Heart left ventricle (tissue), 16 donors: Measurements from ENCODE around the gene CLSTN2. TPM values are rescaled to one million over a fixed set of nuclear protein-coding genes. Genes with fewer than 3 reads are reported as not detected.

ENCODE experiments used
- ATAC-seq, 4 donors: fragments of 200-7000 bp; cut with Tn5 transposase; one replicate each; pipeline ENCODE4 v1.9.1; 2020 to 2022; ENCODE audit warnings: moderate library complexity in 4 of 4, mild to moderate bottlenecking in 3 of 4, moderate number of reproducible peaks in 1 of 4
- DNase-seq, 5 donors: peaks; one replicate each; pipeline ENCODE4 v3.0.0-alpha.2; 2020
- H3K27ac ChIP-seq, 12 donors: fragments of 200-600 bp; sonication (generic) in 4 of 12; one replicate each; pipeline versions ENCODE4 v1.5.0 to v1.8.0; 2016 to 2022; ENCODE audit warnings: mild to moderate bottlenecking in 2 of 12
- H3K27me3 ChIP-seq, 9 donors: fragments of 200-600 bp; sonication (generic) in 2 of 9; one replicate each; pipeline versions ENCODE4 v1.5.1 to v1.8.0; 2016 to 2022; ENCODE audit warnings: mild to moderate bottlenecking in 3 of 9
- H3K36me3 ChIP-seq, 9 donors: fragments of 200-600 bp; sonication (generic) in 2 of 9; one replicate each; pipeline versions ENCODE4 v1.5.0 to v1.8.0; 2018 to 2022; ENCODE audit warnings: mild to moderate bottlenecking in 2 of 9
- H3K4me1 ChIP-seq, 12 donors: fragments of 200-600 bp; sonication (generic) in 4 of 12; one replicate each; pipeline versions ENCODE4 v1.5.0 to v1.8.0; 2016 to 2022; ENCODE audit warnings: mild to moderate bottlenecking in 3 of 12
- H3K4me3 ChIP-seq, 12 donors: fragments of 200-600 bp; sonication (generic) in 4 of 12; one replicate each; pipeline versions ENCODE4 v1.5.0 to v1.8.0; 2017 to 2022; ENCODE audit warnings: mild to moderate bottlenecking in 9 of 12, moderate library complexity in 4 of 12
- H3K9me3 ChIP-seq, 12 donors: fragments of 200-600 bp; sonication (generic) in 4 of 12; one replicate each; pipeline versions ENCODE4 v1.5.0 to v1.8.0; 2016 to 2022; ENCODE audit warnings: mild to moderate bottlenecking in 1 of 12
- POLR2A ChIP-seq, 2 donors: fragments of 450-650 bp; IDR thresholded peaks; one replicate each; pipeline ENCODE4 v1.6.1; 2017; ENCODE audit warnings: antibody characterized with exemption in 2 of 2, mild to moderate bottlenecking in 2 of 2, moderate library complexity in 2 of 2
- WGBS, 4 donors: extraction: QIAGEN DNeasy Blood & Tissue Kit in 2 of 4; methylation state at CpG; one replicate each; pipeline versions ENCODE4 v1.1.5 to v1.1.7; 2013 to 2018; 5-methylcytosine and 5-hydroxymethylcytosine counted together
- intact Hi-C, 10 donors: fragments of 100-400 bp; cut with DNase I; formaldehyde crosslinking; loops; one replicate each; pipeline versions ENCODE4 v1.11.1 to v1.14.2; 2022
- polyA plus RNA-seq, 2 donors: library from polyadenylated mRNA; stranded (reverse); fragments of 200-250 nt; gene quantifications; one replicate each; pipeline ENCODE4 v1.2.3, GENCODE V29; 2013
- total RNA-seq, 9 donors: library from RNA; depleted of rRNA in 2 of 9; stranded (reverse); fragments of >200 nt in 2 of 9; fragmentation: NEBNext Ultra II Directional in 3 of 9; extraction: Animal tissue kit (Norgen Biotek cat#: 25700) in 3 of 9; gene quantifications; one replicate each; pipeline versions ENCODE4 v1.1.0 to v1.2.4, GENCODE V29; 2016 to 2023
- TF ChIP-seq, protein P1 (sequence below), 12 donors: fragments of 200-600 bp; sonication (generic) in 4 of 12; IDR thresholded peaks; one replicate each; pipeline versions ENCODE4 v1.5.0 to v1.8.0; 2018 to 2022; ENCODE audit warnings: antibody characterized with exemption in 12 of 12, mild to moderate bottlenecking in 5 of 12
- donor health status: ischemic (EF 13 %, LVEDD 7.1; RV severe dilation, severe dysfunction).
- donor health status: healthy with polysubstance abuse.
- donor health status: DM: no; HTN: yes; CAD: no.
- donor health status: DM: no; HTN: no; CAD: no.
- donor health status: ischemic (EF 25% LVEDD 6.9; RV normal size, moderate dysfunction).
- donor health status: ischemic (EF 25% LVEDD 5.7; RV mildly dilated, moderate dysfunction).
- donor health status: healthy.
- donor health status: DM: yes; HTN: yes; CAD: no.
- donor health status: ischemic (EF 35%, LVEDD 5.7; RV mildly dilated, moderate dysfunction).
- donor health status: nonischemic (EF 11% LVEDD 7.7; RV severe dilation, severe dysfunction).
- donor health status: DM: yes; HTN: yes; CAD: no.
- donor health status: PGD.
- donor health status: ischemic (EF 29% LVEDD 5.4; RV normal size, mild dysfunction).
- donor health status: nonischemic (EF 23%, LVEDD 6.1; RV moderate dilation, normal function).

CLSTN2 gene
- total and polyA plus RNA-seq, 11 donors = 0.69 to 7.6 (median 3.9) TPM

DNA sequence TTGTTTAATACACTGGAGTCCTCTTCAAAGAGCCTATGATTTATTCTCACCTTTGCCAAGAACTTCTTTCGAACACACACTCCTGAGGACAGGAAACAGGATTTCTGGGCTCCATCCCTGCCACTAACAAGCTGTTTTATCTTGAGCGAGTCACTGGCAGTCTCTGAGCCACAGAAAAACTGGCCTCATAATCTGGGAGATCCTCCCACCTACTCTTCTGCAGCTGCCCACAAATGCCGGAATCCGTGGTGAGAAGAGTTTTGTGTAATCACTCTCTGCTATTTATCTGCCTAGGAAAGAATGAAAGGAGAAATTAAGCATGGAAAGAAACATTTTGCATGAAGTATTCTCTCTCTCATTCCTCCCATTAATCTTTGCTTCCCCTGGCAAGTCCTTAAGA is 570.9 kb downstream of the CLSTN2 start:
- Histone ChIP-seq H3K4me3 (no peak overlapping the region), H3K36me3 (no peaks in the 10 kb centered on the region), H3K9me3 (no peaks in the 10 kb centered on the region), H3K27ac (no peak overlapping the region), H3K27me3 (peaks cover 0 to 7% (median 0%) of the 10 kb centered on the region in 9 donors), H3K4me1 (peaks cover 0 to 16% (median 0%) of the 10 kb centered on the region in 12 donors)
- 44 to 73% (median 58%) methylated on average over 4 of the region's 4 CpGs for WGBS, 4 donors
- intact Hi-C loops = loop anchor here in 1 of 10 donors (10.0 kb wide), 1 partner anchor 371 kb away; no protein-coding TSS in a partner anchor
- TF ChIP-seq POLR2A (IDR thresholded peaks at IDR 0.05) = no peak
- TF ChIP-seq, protein P1, sequence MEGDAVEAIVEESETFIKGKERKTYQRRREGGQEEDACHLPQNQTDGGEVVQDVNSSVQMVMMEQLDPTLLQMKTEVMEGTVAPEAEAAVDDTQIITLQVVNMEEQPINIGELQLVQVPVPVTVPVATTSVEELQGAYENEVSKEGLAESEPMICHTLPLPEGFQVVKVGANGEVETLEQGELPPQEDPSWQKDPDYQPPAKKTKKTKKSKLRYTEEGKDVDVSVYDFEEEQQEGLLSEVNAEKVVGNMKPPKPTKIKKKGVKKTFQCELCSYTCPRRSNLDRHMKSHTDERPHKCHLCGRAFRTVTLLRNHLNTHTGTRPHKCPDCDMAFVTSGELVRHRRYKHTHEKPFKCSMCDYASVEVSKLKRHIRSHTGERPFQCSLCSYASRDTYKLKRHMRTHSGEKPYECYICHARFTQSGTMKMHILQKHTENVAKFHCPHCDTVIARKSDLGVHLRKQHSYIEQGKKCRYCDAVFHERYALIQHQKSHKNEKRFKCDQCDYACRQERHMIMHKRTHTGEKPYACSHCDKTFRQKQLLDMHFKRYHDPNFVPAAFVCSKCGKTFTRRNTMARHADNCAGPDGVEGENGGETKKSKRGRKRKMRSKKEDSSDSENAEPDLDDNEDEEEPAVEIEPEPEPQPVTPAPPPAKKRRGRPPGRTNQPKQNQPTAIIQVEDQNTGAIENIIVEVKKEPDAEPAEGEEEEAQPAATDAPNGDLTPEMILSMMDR (IDR thresholded peaks at IDR 0.05) = no peak
- DNase-seq (no peak), ATAC-seq (peak in 1 of 4 donors; percentile 22)

DNA sequence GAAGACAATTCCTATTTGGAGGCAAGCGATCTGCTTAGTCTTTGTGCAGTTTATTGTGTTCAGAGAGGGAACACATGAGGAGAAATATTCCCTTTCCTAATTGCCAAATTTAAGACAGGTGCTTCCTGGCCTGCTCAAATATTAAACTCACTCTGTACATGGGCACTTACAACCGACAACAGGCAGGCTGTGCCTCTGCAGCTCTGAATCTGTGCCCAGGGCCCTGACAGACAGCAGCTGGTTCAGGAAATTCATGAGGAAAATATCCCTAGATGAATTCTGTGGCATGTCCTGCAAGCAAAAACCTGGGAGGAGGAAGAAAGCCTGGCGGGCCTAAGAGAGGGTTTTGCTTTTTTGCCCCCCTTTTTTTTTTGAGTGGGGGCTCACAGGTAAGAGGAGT is 573.6 kb downstream of the CLSTN2 start:
- Histone ChIP-seq H3K36me3 (no peaks in the 10 kb centered on the region), H3K9me3 (peaks cover 0 to 12% (median 0%) of the 10 kb centered on the region in 12 donors), H3K27ac (no peak overlapping the region), H3K4me3 (no peak overlapping the region), H3K27me3 (peaks cover 0 to 5% (median 0%) of the 10 kb centered on the region in 9 donors), H3K4me1 (peaks cover 0 to 6% (median 0%) of the 10 kb centered on the region in 12 donors)
- intact Hi-C loops = loop anchor here in 1 of 10 donors (10.0 kb wide), 1 partner anchor 374 kb away; no protein-coding TSS in a partner anchor
- ATAC-seq (no peak), DNase-seq (no peak)
- TF ChIP-seq POLR2A (IDR thresholded peaks at IDR 0.05) = no peak
- TF ChIP-seq, protein P1 (IDR thresholded peaks at IDR 0.05) = no peak
- 57 to 70% (median 58%) methylated on average over 3 of the region's 3 CpGs for WGBS, 4 donors

DNA sequence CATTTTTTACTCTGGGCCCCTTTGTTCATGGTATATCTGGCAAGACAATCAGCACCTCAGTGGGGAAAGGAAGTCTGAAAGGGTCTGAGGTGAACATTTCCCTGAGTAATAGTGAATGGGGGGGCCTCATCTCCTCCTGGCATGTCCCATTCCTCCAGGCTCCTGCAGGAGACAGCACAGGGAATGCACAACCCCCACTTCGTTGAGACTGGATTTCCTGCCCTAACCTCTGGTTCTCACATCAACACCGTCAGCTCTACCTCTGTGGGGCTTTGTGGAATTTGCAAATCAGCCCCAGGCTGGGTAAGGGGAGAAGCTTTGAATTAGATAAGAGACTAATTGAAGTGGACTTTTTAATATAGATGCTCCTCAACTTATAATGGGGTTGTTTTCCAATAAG is 574.5 kb downstream of the CLSTN2 start:
- intact Hi-C loops = loop anchor here in 1 of 10 donors (10.0 kb wide), 1 partner anchor 375 kb away; no protein-coding TSS in a partner anchor
- TF ChIP-seq, protein P1 (IDR thresholded peaks at IDR 0.05) = no peak
- TF ChIP-seq POLR2A (IDR thresholded peaks at IDR 0.05) = no peak

DNA sequence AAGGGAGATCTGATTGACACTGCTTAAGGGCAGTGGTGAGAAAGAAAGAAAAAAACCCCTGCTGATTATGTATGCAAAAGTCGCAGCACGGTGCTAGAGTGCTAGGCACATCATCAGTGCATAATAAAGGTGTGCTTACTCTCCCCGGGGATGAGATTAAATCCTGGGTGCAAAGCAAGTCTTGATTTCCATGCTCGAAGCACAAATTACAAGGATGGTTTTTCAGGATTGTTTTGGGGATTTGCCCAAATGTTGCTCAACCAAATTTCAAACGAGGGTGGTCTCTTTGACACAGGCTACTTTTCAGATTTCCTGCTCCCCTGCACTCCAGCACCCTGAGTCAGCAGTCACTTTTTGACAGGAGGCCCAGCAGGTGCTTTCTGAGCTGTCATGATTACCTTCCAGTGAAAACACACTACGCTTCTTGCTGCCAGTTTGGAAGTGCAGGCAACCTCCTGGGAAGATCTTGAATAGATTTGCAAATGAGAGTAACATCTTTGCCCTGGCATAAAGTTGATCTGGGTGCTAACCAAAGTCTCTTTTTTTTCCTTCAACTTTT is 575.4 kb downstream of the CLSTN2 start:
- no peak overlapping the region for H3K4me3 ChIP-seq
- ATAC-seq = no peak
- peaks cover 0 to 15% (median 0%) of the 10 kb centered on the region in 12 donors for H3K9me3 ChIP-seq
- TF ChIP-seq, protein P1 (IDR thresholded peaks at IDR 0.05) = no peak
- TF ChIP-seq POLR2A (IDR thresholded peaks at IDR 0.05) = no peak
- DNase-seq = no peak
- no peaks in the 10 kb centered on the region for H3K36me3 ChIP-seq
- H3K4me1 ChIP-seq = peaks cover 0 to under 1% (median 0%) of the 10 kb centered on the region in 12 donors
- H3K27ac ChIP-seq = no peak overlapping the region
- intact Hi-C loops = no loop called here
- WGBS, 4 donors = 19 to 34% (median 28%) methylated on average over 6 of the region's 6 CpGs
- H3K27me3 ChIP-seq = peaks cover 0 to 5% (median 0%) of the 10 kb centered on the region in 9 donors

More for the DNA sequence above, 574.5 kb downstream of the CLSTN2 start:
- no peak overlapping the region for H3K4me3 ChIP-seq
- H3K36me3 ChIP-seq = no peaks in the 10 kb centered on the region
- no peak overlapping the region for H3K27ac ChIP-seq
- 26 to 41% (median 32%) methylated on average over 2 of the region's 2 CpGs for WGBS, 4 donors
- peaks cover 0 to 5% (median 0%) of the 10 kb centered on the region in 9 donors for H3K27me3 ChIP-seq
- no peak for ATAC-seq
- DNase-seq = no peak
- peaks cover 0 to 12% (median 0%) of the 10 kb centered on the region in 12 donors for H3K9me3 ChIP-seq
- peaks cover 0 to 6% (median 0%) of the 10 kb centered on the region in 12 donors for H3K4me1 ChIP-seq
